ENCODE data around the gene NIPAL1.

- TF ChIP-seq PATZ1 (CRISPR knock-in tag; IDR thresholded peaks at IDR 0.05; ENCODE audit: borderline replicate concordance) (no peak), ARNTL (CRISPR knock-in tag; IDR thresholded peaks at IDR 0.05; ENCODE audit: borderline replicate concordance, low read depth) (no peak), RARB (CRISPR knock-in tag; IDR thresholded peaks at IDR 0.05) (no peak), ESRRG (CRISPR knock-in tag; IDR thresholded peaks at IDR 0.05) (no peak), ISL1 (CRISPR knock-in tag; IDR thresholded peaks at IDR 0.05) (no peak), ZNF70 (CRISPR knock-in tag; IDR thresholded peaks at IDR 0.05) (no peak), PPARA (CRISPR knock-in tag; IDR thresholded peaks at IDR 0.05; ENCODE audit: borderline replicate concordance) (no peak), ZFP3 (CRISPR knock-in tag; IDR thresholded peaks at IDR 0.05) (no peak), BACH2 (CRISPR knock-in tag; IDR thresholded peaks at IDR 0.05; ENCODE audit: borderline replicate concordance) (no peak)
Observed at GRCh38 chr4:48051078-48051477, 34.5 kb downstream of the NIPAL1 start.
